ENCODE results near the gene IDUA.

GRCh38 chr4:953574-953915 is 33.3 kb upstream of the IDUA start:
- TF ChIP-seq, protein P1, sequence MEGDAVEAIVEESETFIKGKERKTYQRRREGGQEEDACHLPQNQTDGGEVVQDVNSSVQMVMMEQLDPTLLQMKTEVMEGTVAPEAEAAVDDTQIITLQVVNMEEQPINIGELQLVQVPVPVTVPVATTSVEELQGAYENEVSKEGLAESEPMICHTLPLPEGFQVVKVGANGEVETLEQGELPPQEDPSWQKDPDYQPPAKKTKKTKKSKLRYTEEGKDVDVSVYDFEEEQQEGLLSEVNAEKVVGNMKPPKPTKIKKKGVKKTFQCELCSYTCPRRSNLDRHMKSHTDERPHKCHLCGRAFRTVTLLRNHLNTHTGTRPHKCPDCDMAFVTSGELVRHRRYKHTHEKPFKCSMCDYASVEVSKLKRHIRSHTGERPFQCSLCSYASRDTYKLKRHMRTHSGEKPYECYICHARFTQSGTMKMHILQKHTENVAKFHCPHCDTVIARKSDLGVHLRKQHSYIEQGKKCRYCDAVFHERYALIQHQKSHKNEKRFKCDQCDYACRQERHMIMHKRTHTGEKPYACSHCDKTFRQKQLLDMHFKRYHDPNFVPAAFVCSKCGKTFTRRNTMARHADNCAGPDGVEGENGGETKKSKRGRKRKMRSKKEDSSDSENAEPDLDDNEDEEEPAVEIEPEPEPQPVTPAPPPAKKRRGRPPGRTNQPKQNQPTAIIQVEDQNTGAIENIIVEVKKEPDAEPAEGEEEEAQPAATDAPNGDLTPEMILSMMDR (IDR thresholded peaks at IDR 0.05) = no peak
- TF ChIP-seq POLR2A (IDR thresholded peaks at IDR 0.05) = no peak
